ENCODE results near the gene BANP. TPM values are rescaled to one million over a fixed set of nuclear protein-coding genes. Genes with fewer than 3 reads are reported as not detected.

BANP gene
- total and polyA plus RNA-seq, 2 donors (not counting 1 experiment from before 2014, with no cell fraction given), result 9.3 to 31.0 TPM

GRCh38 chr16:87955302-87956097 lies 4.3 kb downstream of the BANP start:
- Histone ChIP-seq H3K9me3 (ENCODE audit: control insufficient read depth, insufficient read depth, low read depth, low read length) (no peaks in the 10 kb centered on the region), H3K9ac (ENCODE audit: insufficient read depth, low read length) (no peak overlapping the region), H3K4me3 (replicated peaks in 1 of 4; ENCODE audit: control extremely low read depth in 1 of 4, insufficient read depth in 1 of 4, low read depth in 3 of 4, low read length in 4 of 4) (no peak overlapping the region), H3K4me1 (ENCODE audit: control insufficient read depth, extremely low read depth, insufficient read depth, low read length) (peaks cover 13% of the 10 kb centered on the region), H3K4me2 (ENCODE audit: extremely low read depth, insufficient read depth, low read length) (peak overlapping the region; percentile 23), H3K27ac (ENCODE audit: insufficient read depth, low read length) (peak overlapping the region; percentile 60), H2AFZ (ENCODE audit: low read length) (no peak overlapping the region), H3K27me3 (ENCODE audit: control insufficient read depth, insufficient read depth, low read length) (no peaks in the 10 kb centered on the region), H3K36me3 (ENCODE audit: control insufficient read depth, insufficient read depth, low read length) (peaks cover 6% of the 10 kb centered on the region), H4K20me1 (ENCODE audit: control insufficient read depth, extremely low read depth, insufficient read depth, low read length) (no peaks in the 10 kb centered on the region), H3K79me2 (ENCODE audit: control insufficient read depth, insufficient read depth, low read length) (peaks cover 79% of the 10 kb centered on the region)
- TF ChIP-seq, protein P1, sequence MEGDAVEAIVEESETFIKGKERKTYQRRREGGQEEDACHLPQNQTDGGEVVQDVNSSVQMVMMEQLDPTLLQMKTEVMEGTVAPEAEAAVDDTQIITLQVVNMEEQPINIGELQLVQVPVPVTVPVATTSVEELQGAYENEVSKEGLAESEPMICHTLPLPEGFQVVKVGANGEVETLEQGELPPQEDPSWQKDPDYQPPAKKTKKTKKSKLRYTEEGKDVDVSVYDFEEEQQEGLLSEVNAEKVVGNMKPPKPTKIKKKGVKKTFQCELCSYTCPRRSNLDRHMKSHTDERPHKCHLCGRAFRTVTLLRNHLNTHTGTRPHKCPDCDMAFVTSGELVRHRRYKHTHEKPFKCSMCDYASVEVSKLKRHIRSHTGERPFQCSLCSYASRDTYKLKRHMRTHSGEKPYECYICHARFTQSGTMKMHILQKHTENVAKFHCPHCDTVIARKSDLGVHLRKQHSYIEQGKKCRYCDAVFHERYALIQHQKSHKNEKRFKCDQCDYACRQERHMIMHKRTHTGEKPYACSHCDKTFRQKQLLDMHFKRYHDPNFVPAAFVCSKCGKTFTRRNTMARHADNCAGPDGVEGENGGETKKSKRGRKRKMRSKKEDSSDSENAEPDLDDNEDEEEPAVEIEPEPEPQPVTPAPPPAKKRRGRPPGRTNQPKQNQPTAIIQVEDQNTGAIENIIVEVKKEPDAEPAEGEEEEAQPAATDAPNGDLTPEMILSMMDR (conservative IDR thresholded peaks at IDR 0.05 in 1 of 2, IDR thresholded peaks at IDR 0.05 in 1 of 2; ENCODE audit: low read depth in 1 of 2, low read length in 2 of 2), result no peak
- no peak for TF ChIP-seq EZH2 (IDR thresholded peaks at IDR 0.05; ENCODE audit: low read length, missing control alignments)
- DNase-seq (ENCODE audit: low read depth in 2 of 2), result peak in 1 of 2 donors; percentile 72

- Histone ChIP-seq H3K27me3 (ENCODE audit: control insufficient read depth, insufficient read depth, low read length) (no peaks in the 10 kb centered on the region), H3K27ac (ENCODE audit: insufficient read depth, low read length) (peak overlapping the region; percentile 60), H3K9ac (ENCODE audit: insufficient read depth, low read length) (peak overlapping the region; percentile 20), H3K36me3 (ENCODE audit: control insufficient read depth, insufficient read depth, low read length) (peaks cover 6% of the 10 kb centered on the region), H3K9me3 (ENCODE audit: control insufficient read depth, insufficient read depth, low read depth, low read length) (no peaks in the 10 kb centered on the region), H3K4me1 (ENCODE audit: control insufficient read depth, extremely low read depth, insufficient read depth, low read length) (peaks cover 13% of the 10 kb centered on the region), H3K79me2 (ENCODE audit: control insufficient read depth, insufficient read depth, low read length) (peaks cover 82% of the 10 kb centered on the region), H4K20me1 (ENCODE audit: control insufficient read depth, extremely low read depth, insufficient read depth, low read length) (no peaks in the 10 kb centered on the region), H3K4me3 (replicated peaks in 1 of 4; ENCODE audit: control extremely low read depth in 1 of 4, insufficient read depth in 1 of 4, low read depth in 3 of 4, low read length in 4 of 4) (no peak overlapping the region), H2AFZ (ENCODE audit: low read length) (no peak overlapping the region), H3K4me2 (ENCODE audit: extremely low read depth, insufficient read depth, low read length) (peak overlapping the region; percentile 23)
- no peak for DNase-seq (ENCODE audit: low read depth in 2 of 2)
- no peak for TF ChIP-seq EZH2 (IDR thresholded peaks at IDR 0.05; ENCODE audit: low read length, missing control alignments)
- TF ChIP-seq, protein P1 (conservative IDR thresholded peaks at IDR 0.05 in 1 of 2, IDR thresholded peaks at IDR 0.05 in 1 of 2; ENCODE audit: low read depth in 1 of 2, low read length in 2 of 2), result no peak
Observed at GRCh38 chr16:87956098-87956364, 4.8 kb downstream of the BANP start.

DNA sequence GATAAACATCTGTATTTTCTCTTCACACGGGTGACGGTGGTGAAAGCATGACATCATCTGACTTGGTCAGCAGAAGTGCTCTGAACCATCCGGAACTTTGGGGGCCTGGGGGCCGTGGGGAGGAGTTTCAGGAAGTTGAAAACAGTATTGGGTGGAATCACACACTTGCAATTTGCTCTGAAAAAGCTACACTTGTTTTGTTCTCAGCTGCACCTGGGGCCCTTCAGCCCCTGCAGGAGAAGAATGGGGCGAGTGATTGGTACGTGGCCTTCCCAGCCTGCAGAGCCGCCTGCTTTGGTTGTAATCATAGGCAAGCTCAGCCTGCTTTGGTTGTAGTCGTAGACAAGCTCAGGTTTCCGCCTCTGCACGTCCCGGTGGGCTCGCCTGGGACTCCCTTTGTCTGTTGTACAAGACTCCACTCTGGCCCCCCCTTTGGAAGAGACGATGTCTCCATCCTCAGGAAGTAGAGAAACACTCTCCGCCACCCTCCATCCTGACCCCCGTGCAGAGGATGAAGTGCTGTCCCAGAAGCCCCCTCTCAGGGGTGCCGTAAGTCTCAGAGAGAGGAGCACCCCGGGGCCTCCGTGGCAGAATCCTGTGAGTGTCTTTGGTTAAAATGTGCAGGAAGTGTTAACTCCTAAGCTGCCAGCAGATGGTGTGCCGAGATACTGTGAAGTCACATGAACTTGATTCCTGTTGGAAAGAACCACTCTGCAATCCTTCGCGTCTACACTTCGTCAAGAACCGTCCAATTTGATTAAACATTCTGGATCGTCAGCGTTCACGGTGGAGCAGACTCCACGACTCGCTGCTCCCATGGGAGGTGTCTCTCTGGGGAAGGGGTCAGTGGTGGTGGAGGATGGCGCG lies 5.4 kb downstream of the BANP start:
- Histone ChIP-seq H2AFZ (ENCODE audit: low read length) (no peak overlapping the region), H3K4me2 (ENCODE audit: extremely low read depth, insufficient read depth, low read length) (peak overlapping the region; percentile 40), H3K4me3 (replicated peaks in 1 of 4; ENCODE audit: control extremely low read depth in 1 of 4, insufficient read depth in 1 of 4, low read depth in 3 of 4, low read length in 4 of 4) (peak overlapping the region in 1 of 4 experiments; percentile 5), H3K4me1 (ENCODE audit: control insufficient read depth, extremely low read depth, insufficient read depth, low read length) (peaks cover 13% of the 10 kb centered on the region), H3K36me3 (ENCODE audit: control insufficient read depth, insufficient read depth, low read length) (peaks cover 6% of the 10 kb centered on the region), H4K20me1 (ENCODE audit: control insufficient read depth, extremely low read depth, insufficient read depth, low read length) (no peaks in the 10 kb centered on the region), H3K9ac (ENCODE audit: insufficient read depth, low read length) (no peak overlapping the region), H3K9me3 (ENCODE audit: control insufficient read depth, insufficient read depth, low read depth, low read length) (no peaks in the 10 kb centered on the region), H3K79me2 (ENCODE audit: control insufficient read depth, insufficient read depth, low read length) (peaks cover 82% of the 10 kb centered on the region), H3K27me3 (ENCODE audit: control insufficient read depth, insufficient read depth, low read length) (no peaks in the 10 kb centered on the region), H3K27ac (ENCODE audit: insufficient read depth, low read length) (peak overlapping the region; percentile 58)
- DNase-seq (ENCODE audit: low read depth in 2 of 2), result peak; percentile 71 to 87
- TF ChIP-seq, protein P1 (conservative IDR thresholded peaks at IDR 0.05 in 1 of 2, IDR thresholded peaks at IDR 0.05 in 1 of 2; ENCODE audit: low read depth in 1 of 2, low read length in 2 of 2), result peak; percentile 37 to 64
- no peak for TF ChIP-seq EZH2 (IDR thresholded peaks at IDR 0.05; ENCODE audit: low read length, missing control alignments)

Measured in fibroblast of lung (primary cell).